ENCODE results near the gene CDC14B.

Gene CDC14B

DNA sequence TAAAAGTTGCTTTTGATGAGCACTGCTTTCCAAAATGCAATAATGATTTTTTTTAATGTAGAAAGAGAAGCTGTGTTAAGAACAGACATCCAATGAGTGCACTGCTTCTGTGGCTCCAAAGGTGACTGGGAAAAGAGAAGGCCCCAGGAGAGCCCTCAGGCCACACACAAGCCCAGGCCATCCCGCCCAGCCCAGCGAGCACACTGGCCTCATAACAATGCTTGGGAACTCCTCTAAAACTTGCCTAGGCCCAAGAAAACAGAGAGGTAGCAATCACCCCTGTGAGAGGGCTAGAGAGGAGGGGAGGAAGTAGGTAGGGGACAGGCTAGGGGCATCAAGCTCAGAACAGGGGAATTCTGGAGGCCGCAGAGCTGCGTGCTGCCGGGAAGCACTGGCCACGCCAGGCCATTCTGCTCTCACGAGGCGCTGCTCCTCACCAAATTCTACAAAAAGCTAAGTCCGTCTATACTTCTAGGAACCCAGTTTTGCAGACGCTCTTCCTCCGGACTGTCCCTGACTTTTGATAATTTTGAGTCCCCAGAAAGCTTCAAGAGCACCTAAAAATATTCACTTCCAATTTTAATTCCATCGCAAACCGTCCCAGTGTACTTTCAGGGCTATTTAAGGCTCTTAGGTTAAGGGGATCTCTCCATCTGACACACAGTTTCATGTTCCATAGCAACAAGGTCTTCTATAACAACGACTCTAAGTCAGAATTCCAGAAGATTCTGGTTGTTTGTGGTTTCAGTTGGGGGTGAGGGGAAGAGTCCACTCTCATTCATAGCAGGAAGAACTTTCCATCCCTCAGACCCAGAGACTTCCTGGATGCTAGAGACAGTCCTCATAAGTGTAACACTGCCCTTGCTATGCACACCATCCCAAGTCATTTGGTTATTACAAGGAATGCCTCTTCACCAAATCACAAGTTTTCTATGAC is 118.7 kb downstream of the CDC14B start:
- DNase-seq (ENCODE audit: low read depth), result no peak

DNA sequence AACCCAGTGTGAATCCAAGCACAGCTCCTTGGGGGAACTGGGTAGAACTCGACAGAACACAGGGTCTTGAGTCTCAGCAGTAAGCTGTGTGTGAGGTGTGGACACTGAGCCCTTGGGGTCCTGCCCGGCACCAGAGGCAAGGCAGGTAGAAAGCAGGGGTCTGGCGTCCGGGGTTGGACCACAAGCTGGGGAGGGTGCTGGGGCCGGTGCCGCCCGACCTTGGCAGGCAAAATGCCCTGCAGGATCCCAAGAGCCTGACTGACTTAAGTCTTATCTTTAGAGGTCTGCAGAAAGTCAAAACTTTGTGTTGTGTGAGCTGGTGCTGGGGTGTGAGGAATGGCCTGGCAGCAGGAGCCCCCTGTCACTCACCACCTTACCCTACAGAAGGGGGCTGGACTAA is 120.4 kb downstream of the CDC14B start:
- no peak for DNase-seq (ENCODE audit: low read depth)

DNA sequence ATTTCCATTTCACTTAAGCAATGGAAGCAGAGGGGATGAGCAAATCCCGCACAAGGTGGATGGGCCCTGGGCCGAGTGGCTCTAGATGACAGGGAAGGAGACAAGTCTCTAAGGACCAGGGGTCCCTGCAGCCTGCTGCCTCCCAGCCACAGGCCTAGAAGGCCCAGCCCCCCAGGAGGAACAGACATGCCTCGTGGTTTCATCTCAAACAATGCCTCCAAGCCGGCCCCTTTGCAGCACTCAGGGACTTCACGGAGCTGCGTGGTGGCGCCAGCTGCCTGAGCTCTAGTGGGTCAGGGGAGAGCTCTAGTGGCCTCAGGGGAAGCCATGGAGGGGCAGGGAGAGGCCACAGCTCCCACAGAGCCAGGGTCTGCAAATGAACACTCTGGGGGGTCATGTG is 120.8 kb downstream of the CDC14B start:
- DNase-seq (ENCODE audit: low read depth), result no peak

DNA sequence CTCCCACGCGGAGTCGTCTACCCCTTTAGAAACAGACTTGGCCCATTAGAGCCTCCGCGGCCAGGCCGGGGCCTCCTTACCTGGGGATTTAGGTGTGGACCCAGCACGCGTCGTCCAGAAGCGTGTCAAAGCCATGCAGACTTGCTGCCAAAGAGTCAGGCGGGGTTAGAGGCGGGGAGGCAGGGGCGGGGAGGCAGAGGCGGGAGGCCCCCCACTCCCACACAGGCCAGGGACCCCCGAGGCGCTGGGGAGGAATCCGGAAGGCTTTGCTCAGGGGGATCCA is 122.6 kb downstream of the CDC14B start:
- DNase-seq (ENCODE audit: low read depth), result no peak

DNA sequence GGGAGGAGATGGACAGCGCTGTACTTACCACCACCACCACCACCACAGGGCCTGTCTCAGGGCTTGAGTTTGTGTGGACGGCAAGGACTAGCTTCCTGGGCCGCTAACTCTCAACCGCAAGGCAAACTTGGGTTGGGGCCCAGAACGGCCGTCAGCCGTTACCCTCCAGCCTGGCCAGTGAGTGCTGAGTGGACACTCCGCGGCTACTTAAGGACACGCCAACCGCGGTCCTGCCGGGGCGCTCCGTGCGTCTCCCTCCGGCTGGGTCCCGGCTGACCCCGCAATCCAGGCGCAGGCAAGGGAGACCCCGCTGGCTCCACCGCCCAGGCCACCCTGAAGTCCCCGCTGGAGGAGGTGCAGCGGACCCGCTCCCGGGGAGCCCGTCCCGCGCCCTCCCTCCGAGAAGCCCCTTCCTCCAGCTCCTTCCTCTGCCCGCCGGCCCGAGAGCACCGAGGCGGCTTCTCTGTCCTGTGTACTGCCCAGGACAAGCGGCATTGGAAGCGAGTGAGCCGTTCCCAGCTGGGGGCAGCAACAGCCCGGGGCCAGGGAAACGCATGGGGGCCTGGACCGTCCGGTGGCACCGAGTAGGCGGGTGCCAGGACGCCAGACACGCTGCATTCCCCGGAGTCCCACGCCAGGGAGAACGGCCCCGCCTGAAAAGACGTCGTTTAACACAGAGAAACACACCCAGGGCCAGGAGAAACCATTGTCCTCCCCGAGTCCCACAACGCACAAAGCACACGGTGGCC is 123.1 kb downstream of the CDC14B start:
- DNase-seq (ENCODE audit: low read depth), result no peak

DNA sequence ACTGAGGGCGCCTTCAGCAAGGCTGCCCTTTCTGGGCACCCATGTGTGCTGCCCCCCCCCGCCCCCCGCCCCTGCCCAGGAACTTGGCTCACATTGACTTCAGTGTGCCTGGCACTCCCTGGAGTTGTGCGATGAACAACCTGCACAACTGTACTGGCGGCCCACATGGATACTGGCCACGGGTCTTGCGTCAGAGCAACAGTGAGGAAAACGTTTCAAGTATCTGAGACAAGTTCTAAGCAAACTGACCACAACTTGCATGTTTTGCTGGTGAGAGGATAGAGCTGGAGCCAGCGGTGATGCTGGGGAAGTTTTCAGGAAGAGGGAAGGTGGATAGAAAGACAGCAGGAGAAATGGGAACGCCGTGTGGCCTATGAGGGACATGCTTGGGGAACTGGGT is 124.3 kb downstream of the CDC14B start:
- DNase-seq (ENCODE audit: low read depth), result no peak

DNA sequence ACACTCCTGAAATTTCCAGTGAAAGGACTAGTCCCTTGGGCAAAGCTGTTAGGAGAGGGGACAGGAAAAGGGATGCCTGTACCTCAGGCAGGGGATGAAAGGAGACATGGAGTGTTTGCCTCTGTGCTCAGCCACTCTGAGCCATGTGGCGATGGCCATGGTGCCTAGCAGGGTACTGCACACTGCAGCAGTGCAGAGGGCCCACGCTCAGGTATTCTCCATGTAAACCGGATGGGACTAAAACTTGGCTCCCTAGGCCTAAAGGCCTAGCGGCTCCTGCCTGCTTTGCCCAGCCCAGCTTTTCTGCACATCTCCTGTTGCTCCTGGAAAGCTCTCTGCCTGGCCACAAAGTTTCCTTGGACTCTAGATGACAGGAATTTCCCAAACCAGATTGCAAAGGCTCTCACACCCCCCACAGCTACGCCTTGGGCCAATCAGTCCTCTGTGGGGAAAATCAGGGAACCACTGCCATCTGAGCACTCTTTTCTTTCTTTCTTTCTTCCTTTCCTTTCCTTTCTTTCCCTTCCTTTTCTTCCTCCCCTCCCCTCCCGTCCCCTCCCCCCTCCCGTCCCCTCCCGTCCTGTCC is 125.3 kb downstream of the CDC14B start:
- no peak for DNase-seq (ENCODE audit: low read depth)

DNA sequence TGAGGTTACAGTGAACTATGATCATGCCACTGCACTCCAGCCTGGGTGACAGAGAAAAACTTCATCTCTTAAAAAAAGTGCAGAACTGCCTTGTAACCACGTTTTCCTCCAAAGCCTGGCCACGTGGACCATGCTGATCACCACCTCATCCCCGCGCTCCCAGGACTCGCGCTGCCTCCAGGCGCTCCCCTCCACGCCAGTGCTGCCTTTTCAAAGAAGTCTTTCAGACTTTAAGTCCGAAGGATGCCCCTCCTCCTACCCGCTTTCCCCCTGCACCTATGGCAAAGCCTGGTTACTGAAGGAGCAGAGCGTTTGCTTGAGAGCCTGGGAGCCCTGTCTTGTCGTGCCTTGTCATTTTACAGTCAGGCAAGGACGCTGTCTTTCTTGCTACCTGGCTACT is 125.9 kb downstream of the CDC14B start:
- no peak for DNase-seq (ENCODE audit: low read depth)

DNA sequence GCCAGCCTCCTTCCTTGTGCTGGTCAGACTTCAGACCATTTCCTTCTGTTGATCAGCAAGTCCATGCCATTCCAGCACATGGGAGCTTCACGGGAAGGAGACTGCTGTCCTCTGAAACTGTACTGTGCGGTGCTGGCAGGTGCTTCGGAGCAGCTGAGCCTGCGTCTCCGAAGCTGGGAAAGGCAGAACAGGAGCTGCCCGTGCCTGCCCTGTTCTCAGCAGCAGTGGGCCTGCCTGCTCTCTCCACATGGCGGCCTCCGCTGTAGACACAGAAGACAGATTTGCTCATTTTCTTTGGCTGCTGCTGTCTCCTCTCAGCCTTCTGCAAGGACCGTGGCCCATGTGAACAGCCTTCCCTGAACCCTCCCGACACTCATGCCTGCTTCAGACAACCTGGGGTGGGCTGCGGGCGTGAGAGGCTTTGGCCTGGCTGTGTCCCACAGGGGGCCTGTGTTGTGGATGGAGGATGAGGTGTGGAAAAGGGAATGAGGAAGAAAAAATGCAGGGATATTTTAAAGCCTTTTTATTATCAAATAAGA is 126.6 kb downstream of the CDC14B start:
- no peak for DNase-seq (ENCODE audit: low read depth)

DNA sequence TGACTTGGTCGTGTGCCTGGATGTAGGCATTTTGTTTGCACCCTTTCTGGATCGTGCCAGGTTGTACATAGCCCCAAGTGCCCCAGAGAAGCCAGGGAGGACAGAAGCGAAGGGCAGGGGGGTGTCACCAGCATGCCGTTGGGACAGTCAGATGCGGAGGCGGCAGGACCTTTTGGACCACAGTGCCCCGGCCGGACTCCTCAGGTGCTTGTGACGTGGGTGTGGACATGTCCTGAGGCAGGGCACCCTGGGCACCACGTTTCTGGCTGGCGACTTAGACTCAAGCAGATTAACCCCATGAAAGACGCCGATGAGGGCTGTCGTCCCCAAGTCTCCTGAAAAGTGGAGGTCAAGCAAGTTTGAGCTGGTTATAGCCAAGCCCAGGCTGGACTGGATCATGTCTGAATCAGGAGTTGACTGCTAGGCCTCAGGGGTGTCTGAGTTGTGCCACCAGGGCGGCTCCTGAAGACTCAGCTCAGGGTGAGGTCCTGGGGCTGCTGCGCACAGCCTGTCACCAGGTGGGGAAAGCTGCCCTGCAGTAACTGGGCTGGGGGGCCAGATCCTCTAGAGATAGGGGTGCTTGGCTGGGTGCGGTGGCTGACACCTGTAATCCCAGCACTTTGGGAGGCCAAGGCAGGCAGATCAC is 127.6 kb downstream of the CDC14B start:
- DNase-seq (ENCODE audit: low read depth), result no peak

DNA sequence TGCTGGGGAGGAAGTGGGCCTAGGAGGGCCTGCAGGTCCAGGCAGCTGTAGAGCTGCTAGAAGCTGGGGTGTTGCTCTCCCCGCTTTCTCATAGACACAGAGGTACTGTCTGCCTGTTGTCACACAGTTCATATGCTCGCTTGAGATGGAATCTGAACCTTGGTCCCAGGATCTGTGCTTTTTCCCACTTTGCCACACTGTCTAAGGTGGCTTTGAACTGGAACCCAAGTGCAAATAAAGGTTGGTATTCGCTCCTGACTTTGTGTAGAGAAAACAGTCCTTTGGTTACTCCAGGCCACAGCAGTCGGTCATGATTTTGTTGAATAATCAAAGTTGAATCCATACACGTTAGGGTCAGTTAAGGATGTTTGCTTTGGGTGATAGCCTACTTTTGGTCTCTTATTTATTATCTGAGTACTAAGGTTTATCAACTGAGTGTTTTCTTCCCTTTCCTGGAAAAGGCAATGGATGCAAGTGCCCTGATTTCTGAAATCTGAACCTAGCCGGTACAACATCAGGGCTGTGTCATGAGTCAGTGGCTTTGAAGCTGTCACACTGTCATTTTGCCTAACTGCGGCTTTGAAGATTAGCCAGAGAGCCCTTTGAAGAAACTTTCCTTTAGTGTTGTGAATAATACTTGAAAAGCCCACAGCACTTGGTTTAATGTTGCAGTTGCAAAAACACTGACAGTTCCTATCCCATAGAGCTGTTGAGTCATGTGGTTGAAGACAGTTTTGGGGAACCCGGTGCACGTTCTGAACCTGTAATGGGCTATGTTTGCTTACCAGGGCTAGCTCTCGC is 128.4 kb downstream of the CDC14B start:
- no peak for DNase-seq (ENCODE audit: low read depth)

DNA sequence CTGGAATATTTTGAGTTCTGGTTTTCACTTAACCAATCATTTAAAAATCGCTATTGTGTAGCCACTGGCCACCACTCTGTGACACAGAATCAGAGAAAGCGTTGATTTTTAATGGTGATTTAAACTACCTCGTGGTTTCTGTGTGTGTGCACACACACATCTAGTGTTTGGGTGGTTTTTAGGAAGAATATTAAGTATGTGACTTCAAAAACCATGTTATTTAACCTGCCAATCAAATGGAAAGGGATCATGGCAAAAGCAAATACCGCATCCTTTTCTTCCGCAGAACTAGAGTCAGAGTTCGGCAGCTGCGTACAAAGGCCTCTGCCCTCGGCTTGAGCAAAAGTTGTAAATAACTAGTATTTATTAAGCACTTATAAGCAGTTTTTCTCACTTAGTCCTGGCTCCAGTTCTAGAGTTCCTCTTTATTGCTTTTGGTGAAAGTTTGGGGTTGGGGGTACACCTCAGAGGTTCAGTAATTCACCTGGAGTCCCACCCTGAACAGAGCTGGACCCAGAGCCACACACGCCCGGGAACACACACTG is 129.0 kb downstream of the CDC14B start:
- DNase-seq (ENCODE audit: low read depth), result no peak

DNA sequence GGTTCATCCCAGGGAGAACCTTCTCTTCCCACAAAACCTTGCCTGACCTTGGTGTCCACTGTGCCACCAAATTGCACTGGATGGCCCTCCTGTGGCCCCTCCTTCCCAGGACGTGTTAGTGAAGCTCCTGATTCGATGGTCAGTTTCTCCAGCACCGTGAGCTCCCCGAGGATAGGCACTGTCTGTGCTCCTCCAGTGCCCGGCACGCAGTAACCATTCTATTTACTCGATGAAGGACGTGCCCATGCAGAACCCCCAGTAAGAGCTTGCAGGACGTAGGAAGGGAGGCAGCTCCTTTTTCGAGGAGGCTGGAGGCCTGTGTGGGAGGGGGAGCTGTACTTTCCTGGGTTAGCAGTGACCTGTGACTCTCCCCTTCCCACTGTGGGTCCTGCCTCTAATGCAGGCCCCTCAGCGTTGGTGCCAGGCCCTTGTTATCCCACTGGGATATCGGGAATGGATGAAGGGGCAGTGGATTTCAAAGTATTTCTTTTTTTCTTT is 130.1 kb downstream of the CDC14B start:
- DNase-seq (ENCODE audit: low read depth), result no peak

DNA sequence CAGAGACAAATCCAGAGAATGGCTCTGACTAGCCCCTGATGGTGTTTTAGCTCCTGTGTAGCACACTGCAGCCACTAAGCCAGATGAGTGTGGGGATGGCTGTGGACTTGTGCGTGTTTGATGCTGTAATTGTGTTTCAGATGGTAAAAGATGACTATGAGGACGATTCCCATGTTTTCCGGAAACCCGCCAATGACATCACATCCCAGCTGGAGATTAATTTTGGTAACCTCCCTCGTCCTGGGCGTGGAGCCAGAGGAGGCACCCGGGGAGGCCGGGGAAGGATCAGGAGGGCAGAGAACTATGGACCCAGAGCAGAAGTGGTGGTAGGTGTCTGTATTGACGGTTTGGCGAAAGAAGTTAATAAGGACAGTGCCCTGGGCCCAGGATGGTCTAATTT is 131.7 kb downstream of the CDC14B start:
- no peak for DNase-seq (ENCODE audit: low read depth)

DNA sequence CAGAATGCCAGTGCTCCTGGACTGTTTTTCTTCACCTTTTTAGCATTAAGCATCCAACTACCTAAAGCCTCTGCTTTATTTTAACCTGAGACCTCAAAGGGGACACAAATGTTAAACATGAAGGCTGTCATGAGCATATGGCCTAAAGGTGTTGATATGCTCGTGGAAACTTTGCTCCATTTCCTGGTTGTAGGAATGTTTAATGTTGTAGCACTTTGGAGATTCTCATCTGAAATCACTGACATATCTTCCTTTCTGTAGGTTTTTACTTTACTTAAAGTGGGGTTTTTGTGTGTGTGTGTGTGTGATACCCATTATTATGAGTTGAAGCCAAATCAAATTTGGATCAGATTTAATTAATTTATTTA is 132.6 kb downstream of the CDC14B start:
- no peak for DNase-seq (ENCODE audit: low read depth)

DNA sequence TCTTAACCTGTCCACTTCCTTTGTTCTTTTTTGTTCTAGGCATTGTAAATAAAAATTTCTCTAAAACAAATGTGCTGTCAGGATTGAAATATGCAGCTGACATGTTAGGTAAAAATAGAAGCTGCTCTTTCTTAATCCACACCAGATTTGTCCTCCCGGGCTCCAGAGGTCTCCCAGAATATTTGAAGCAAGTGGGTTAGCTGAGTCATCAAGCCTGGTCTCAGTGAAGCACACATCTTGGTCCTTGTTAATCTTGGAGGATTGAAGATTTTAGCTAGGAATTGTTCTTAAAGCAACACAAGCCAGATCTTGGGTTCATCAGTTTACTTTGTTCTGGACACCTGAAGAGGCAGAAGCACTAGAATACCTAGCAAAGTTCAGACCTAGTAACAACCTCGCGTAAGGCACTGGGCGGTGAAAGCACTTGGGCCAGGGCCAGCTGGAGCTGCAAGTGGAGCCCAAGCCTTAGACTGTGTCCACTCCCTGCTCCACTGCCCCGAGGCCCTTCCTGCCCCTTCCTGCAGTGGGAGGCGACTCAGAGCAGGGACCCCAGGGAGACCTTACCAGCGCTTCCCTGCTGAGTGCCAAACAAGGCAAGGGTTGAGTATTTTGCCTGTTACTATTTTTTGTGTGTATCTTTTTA is 133.1 kb downstream of the CDC14B start:
- no peak for DNase-seq (ENCODE audit: low read depth)

DNA sequence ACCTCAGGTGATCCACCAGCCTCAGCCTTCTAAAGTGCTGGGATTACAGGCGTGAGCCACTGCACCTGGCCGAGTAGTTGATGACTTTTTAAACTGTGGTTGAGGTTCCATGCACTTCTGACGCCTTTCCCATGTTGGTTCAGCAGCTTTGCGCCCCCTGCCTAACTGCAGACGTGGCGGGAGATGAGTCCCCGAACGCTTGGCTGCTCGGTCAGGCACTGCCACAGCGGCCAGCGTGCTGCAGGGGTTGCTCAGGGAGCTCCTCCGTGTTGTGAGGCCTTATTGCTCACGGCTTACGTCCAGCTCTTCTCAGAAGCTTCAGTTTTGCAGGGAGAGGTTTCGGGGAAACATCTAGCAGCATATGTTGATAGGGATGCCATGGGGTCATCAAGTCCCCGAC is 134.4 kb downstream of the CDC14B start:
- no peak for DNase-seq (ENCODE audit: low read depth)

DNA sequence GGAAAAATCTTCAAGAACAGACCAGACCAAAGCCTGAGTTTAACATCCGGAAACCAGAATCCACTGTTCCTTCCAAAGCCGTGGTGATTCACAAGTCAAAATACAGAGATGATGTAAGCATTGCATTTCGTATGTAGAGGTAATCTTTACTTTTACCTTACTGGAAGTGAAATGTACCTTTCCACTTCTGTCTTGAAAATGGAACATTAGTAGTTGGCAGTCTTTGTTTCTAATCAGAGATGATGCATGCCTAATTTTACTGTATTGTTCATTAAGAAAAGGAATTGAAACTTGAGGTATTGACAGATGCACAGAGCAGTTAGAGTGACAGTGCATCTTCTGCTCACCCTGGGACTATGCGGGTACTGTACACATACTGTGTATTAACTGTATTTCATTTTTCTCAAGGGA is 135.1 kb downstream of the CDC14B start:
- DNase-seq (ENCODE audit: low read depth), result no peak

DNA sequence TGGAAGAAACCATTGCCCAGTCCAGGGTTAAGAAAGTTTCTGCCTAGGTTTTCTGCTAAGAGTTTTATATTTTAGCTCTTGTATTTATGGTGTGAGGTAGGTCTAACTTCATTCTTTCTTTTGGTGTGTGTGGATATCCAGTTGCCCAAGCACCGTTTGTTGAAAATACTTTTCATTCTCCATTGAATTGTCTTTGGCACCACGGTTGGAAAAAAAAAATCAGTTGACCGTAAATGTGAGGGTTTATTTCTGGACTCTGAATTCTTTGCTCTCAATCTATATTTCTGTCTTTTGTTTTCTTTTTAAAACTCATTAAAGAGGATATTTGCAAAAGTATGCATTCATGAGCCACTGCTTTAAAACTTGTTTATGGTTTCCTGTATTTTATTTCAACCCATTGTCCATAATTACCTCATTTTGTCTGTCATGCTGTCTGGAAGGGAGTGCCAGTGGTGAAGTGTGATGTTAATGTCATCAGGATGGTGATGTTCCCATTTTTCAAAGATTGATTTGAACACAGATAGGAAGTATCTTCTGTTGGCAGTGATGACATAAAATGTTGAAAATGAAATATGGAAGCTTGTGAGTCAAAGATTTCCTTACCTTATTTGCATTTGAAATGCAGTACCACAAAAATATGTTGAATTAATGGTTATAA is 135.8 kb downstream of the CDC14B start:
- no peak for DNase-seq (ENCODE audit: low read depth)

DNA sequence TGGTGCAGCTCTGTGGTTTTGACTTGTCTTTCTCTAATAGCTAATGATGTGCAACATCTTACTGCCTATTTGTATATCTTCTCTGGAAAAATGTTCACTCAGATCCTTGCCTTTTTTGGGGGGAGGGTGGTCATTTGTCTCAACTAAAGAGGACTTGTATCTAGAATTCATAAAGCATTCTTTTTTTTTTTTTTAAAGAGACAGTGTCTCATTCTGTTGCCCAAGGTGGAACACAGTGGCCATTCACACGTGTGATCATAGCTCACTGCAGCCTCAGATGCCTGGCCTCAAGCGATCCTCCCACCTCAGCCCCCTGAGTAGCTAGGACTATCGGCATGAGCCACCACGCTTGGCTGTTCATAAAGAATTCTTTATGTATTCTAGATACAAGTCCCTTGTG is 136.4 kb downstream of the CDC14B start:
- DNase-seq (ENCODE audit: low read depth), result no peak
